Astrocyte (in vitro differentiated cells and primary cell): Measurements from ENCODE around the gene MROH9. TPM values are rescaled to one million over a fixed set of nuclear protein-coding genes. Genes with fewer than 3 reads are reported as not detected.

ENCODE experiments used
- DNase-seq: peaks from one replicate; pipeline ENCODE4 v3.0.0-alpha.2; 2010; ENCODE audit warnings: low read depth
- FAIRE-seq: peaks from 2 replicates; lab custom pipeline; 2011; peaks lifted over from hg19 to GRCh38; lab: Jason Lieb, UNC
- H2AFZ ChIP-seq: 2 replicates; pipeline ENCODE4 v1.6.0; 2012; ENCODE audit warnings: low read depth, low read length, inconsistent platforms
- H3K27ac ChIP-seq: 2 replicates; pipeline ENCODE4 v1.5.1; 2011; ENCODE audit warnings: low read depth, low read length, inconsistent platforms
- H3K27me3 ChIP-seq: 2 replicates; pipeline ENCODE4 v1.6.0; 2011; ENCODE audit warnings: low read length, inconsistent platforms; ENCODE audit not compliant: insufficient read depth
- H3K36me3 ChIP-seq: 2 replicates; pipeline ENCODE4 v1.5.1; 2011; ENCODE audit warnings: low read length, inconsistent platforms; ENCODE audit not compliant: insufficient read depth
- H3K4me1 ChIP-seq: 2 replicates; pipeline ENCODE4 v1.5.1; 2011; ENCODE audit warnings: low read length, inconsistent platforms; ENCODE audit not compliant: insufficient read depth
- H3K4me2 ChIP-seq: 2 replicates; pipeline ENCODE4 v1.6.0; 2012; ENCODE audit warnings: low read length, inconsistent platforms
- H3K4me3 ChIP-seq: 2 replicates; pipeline ENCODE4 v1.5.1; 2011; ENCODE audit warnings: low read depth, mild to moderate bottlenecking, low read length, inconsistent platforms; ENCODE audit not compliant: insufficient read depth
- H3K79me2 ChIP-seq: 2 replicates; pipeline ENCODE4 v1.6.0; 2012; ENCODE audit warnings: mild to moderate bottlenecking, low read length, inconsistent platforms; ENCODE audit not compliant: insufficient read depth
- H3K9ac ChIP-seq: 2 replicates; pipeline ENCODE4 v1.6.0; 2012; ENCODE audit warnings: mild to moderate bottlenecking, low read length, inconsistent platforms
- H3K9me3 ChIP-seq: 2 replicates; pipeline ENCODE4 v1.5.1; 2012; ENCODE audit warnings: low read depth, mild to moderate bottlenecking, low read length, inconsistent platforms; ENCODE audit not compliant: insufficient read depth
- H4K20me1 ChIP-seq: 2 replicates; pipeline ENCODE4 v1.6.0; 2012; ENCODE audit warnings: low read length, inconsistent platforms; ENCODE audit not compliant: insufficient read depth
- H3K27ac Mint-ChIP-seq: one replicate; pipeline ENCODE4 v1.8.0; 2021; ENCODE audit warnings: mild to moderate bottlenecking, mixed read lengths; ENCODE audit not compliant: unreplicated experiment
- H3K27me3 Mint-ChIP-seq: one replicate; pipeline ENCODE4 v1.8.0; 2021; ENCODE audit warnings: low read depth, mixed read lengths; ENCODE audit not compliant: unreplicated experiment
- H3K36me3 Mint-ChIP-seq: one replicate; pipeline ENCODE4 v1.8.0; 2021; ENCODE audit warnings: low read depth, mixed read lengths; ENCODE audit not compliant: unreplicated experiment
- H3K4me1 Mint-ChIP-seq: one replicate; pipeline ENCODE4 v1.8.0; 2021; ENCODE audit warnings: low read depth, mixed read lengths; ENCODE audit not compliant: unreplicated experiment
- H3K4me3 Mint-ChIP-seq: one replicate; pipeline ENCODE4 v1.8.0; 2021; ENCODE audit warnings: mild to moderate bottlenecking, moderate library complexity, mixed read lengths; ENCODE audit not compliant: unreplicated experiment
- H3K9me3 Mint-ChIP-seq: one replicate; pipeline ENCODE4 v1.8.0; 2021; ENCODE audit warnings: mild to moderate bottlenecking, mixed read lengths; ENCODE audit not compliant: unreplicated experiment
- CTCF ChIP-seq: IDR thresholded peaks from 2 replicates; pipeline ENCODE4 v1.5.1; 2011; ENCODE audit warnings: low read depth, mild to moderate bottlenecking, inconsistent platforms, low read length, moderate library complexity; ENCODE audit not compliant: insufficient read depth
- EZH2 ChIP-seq: IDR thresholded peaks from 2 replicates; pipeline ENCODE4 v1.6.1; 2012; ENCODE audit warnings: mild to moderate bottlenecking, low read length, inconsistent platforms; ENCODE audit not compliant: insufficient read depth
- total RNA-seq: library from RNA; stranded (reverse); gene quantifications from 2 replicates; pipeline ENCODE4 v1.2.1, GENCODE V29; 2021

Gene MROH9
- total RNA-seq, 1 donor from 2014 or later, result not detected

- Histone ChIP-seq H3K27me3 (no peaks in the 10 kb centered on the region), H3K79me2 (no peaks in the 10 kb centered on the region), H3K9ac (peak overlapping the region; percentile 15), H3K4me1 (no peaks in the 10 kb centered on the region), H3K27ac (peak overlapping the region; percentile 23), H3K4me2 (peak overlapping the region; percentile 63), H2AFZ (peak overlapping the region; percentile 38), H4K20me1 (no peaks in the 10 kb centered on the region), H3K36me3 (no peaks in the 10 kb centered on the region), H3K9me3 (no peaks in the 10 kb centered on the region), H3K4me3 (no peak overlapping the region)
- Mint-ChIP-seq H3K36me3 (no peaks in the 10 kb centered on the region), H3K27me3 (no peaks in the 10 kb centered on the region), H3K4me3 (no peak overlapping the region), H3K4me1 (peaks cover 4% of the 10 kb centered on the region), H3K27ac (no peak overlapping the region), H3K9me3 (no peaks in the 10 kb centered on the region)
- FAIRE-seq (peak; percentile 66), DNase-seq (peak; percentile 48)
- TF ChIP-seq CTCF (peak; percentile 91), EZH2 (no peak)
Observed at GRCh38 chr1:170929835-170930554, 5.3 kb upstream of the MROH9 start.

- no peak overlapping the region for H3K27ac Mint-ChIP-seq
- Histone ChIP-seq H2AFZ (no peak overlapping the region), H3K36me3 (no peaks in the 10 kb centered on the region), H3K4me3 (no peak overlapping the region), H3K4me2 (no peak overlapping the region), H3K4me1 (no peaks in the 10 kb centered on the region), H3K79me2 (no peaks in the 10 kb centered on the region), H3K9me3 (no peaks in the 10 kb centered on the region), H4K20me1 (no peaks in the 10 kb centered on the region), H3K9ac (no peak overlapping the region), H3K27me3 (no peaks in the 10 kb centered on the region), H3K27ac (no peak overlapping the region)
- H3K27me3 Mint-ChIP-seq, result no peaks in the 10 kb centered on the region
- no peaks in the 10 kb centered on the region for H3K9me3 Mint-ChIP-seq
- H3K4me3 Mint-ChIP-seq, result no peak overlapping the region
- FAIRE-seq (no peak), DNase-seq (no peak)
- TF ChIP-seq CTCF (no peak), EZH2 (no peak)
- no peaks in the 10 kb centered on the region for H3K36me3 Mint-ChIP-seq
- peaks cover 4% of the 10 kb centered on the region for H3K4me1 Mint-ChIP-seq
Observed at GRCh38 chr1:170931650-170932049, 3.7 kb upstream of the MROH9 start.

- no peak overlapping the region for H3K4me3 Mint-ChIP-seq
- Histone ChIP-seq H3K27ac (no peak overlapping the region), H3K27me3 (no peaks in the 10 kb centered on the region), H3K4me3 (no peak overlapping the region), H3K4me1 (no peaks in the 10 kb centered on the region), H3K9ac (no peak overlapping the region), H3K79me2 (no peaks in the 10 kb centered on the region), H3K9me3 (no peaks in the 10 kb centered on the region), H3K36me3 (no peaks in the 10 kb centered on the region), H3K4me2 (no peak overlapping the region), H2AFZ (no peak overlapping the region), H4K20me1 (no peaks in the 10 kb centered on the region)
- no peak for TF ChIP-seq CTCF
- no peak for TF ChIP-seq EZH2
- FAIRE-seq, result no peak
- H3K36me3 Mint-ChIP-seq, result no peaks in the 10 kb centered on the region
- H3K9me3 Mint-ChIP-seq, result no peaks in the 10 kb centered on the region
- peaks cover 4% of the 10 kb centered on the region for H3K4me1 Mint-ChIP-seq
- no peak overlapping the region for H3K27ac Mint-ChIP-seq
- no peaks in the 10 kb centered on the region for H3K27me3 Mint-ChIP-seq
- DNase-seq, result no peak
Observed at GRCh38 chr1:170932236-170932635, 3.1 kb upstream of the MROH9 start.
